HG03159 (cell line): ENCODE data around the gene MCOLN2.
"Not testable (repeated sequence)": the region's sequence is repeated elsewhere in the genome, so short reads cannot be mapped to it uniquely, and the experiment has no call there.

ENCODE experiments used
- ATAC-seq: cut with Tn5 transposase; IDR thresholded peaks from one replicate; pipeline ENCODE4 v1.9.1; 2021; ENCODE audit warnings: mild to moderate bottlenecking, moderate library complexity; ENCODE audit not compliant: unreplicated experiment

MCOLN2 gene

GRCh38 chr1:84907095-84907827 lies 89.7 kb downstream of the MCOLN2 start:
- ATAC-seq, result no peak

- ATAC-seq, result not testable (repeated sequence)
Observed at GRCh38 chr1:84902727-84903126, 94.2 kb downstream of the MCOLN2 start.

- no peak for ATAC-seq
Observed at GRCh38 chr1:84899969-84900368, 96.9 kb downstream of the MCOLN2 start.

- ATAC-seq, result no peak
Observed at GRCh38 chr1:84896279-84896678, 100.6 kb downstream of the MCOLN2 start.

GRCh38 chr1:84892705-84893618 lies 104.0 kb downstream of the MCOLN2 start, which contains the start of gene LPAR3:
LPAR3 (minus strand) TSS chr1:84893206; CDS start chr1:84866120, 27,086 bp downstream.
- ATAC-seq, result no peak

GRCh38 chr1:84890566-84890965 lies 106.3 kb downstream of the MCOLN2 start:
- no peak for ATAC-seq

- no peak for ATAC-seq
Observed at GRCh38 chr1:84889437-84889836, 107.5 kb downstream of the MCOLN2 start.

- ATAC-seq, result no peak
Observed at GRCh38 chr1:84888753-84889152, 108.2 kb downstream of the MCOLN2 start.

- no peak for ATAC-seq
Observed at GRCh38 chr1:84887261-84887934, 109.5 kb downstream of the MCOLN2 start.

- no peak for ATAC-seq
Observed at GRCh38 chr1:84885469-84885868, 111.4 kb downstream of the MCOLN2 start.

GRCh38 chr1:84884671-84885389 lies 112.1 kb downstream of the MCOLN2 start:
- ATAC-seq, result no peak

GRCh38 chr1:84883286-84883685 lies 113.6 kb downstream of the MCOLN2 start:
- no peak for ATAC-seq

- ATAC-seq, result no peak
Observed at GRCh38 chr1:84877592-84877991, 119.3 kb downstream of the MCOLN2 start.

- ATAC-seq, result no peak
Observed at GRCh38 chr1:84876353-84876752, 120.6 kb downstream of the MCOLN2 start.
